ENCODE measurements around the gene FAM20C.

- peak in 3 of 4 donors; percentile 67 to 91 (median 80) for TF ChIP-seq POLR2A (IDR thresholded peaks at IDR 0.05)
- peak in 3 of 6 experiments; percentile 17 to 51 (median 46) for TF ChIP-seq CTCF (IDR thresholded peaks at IDR 0.05)
- TF ChIP-seq EP300 (IDR thresholded peaks at IDR 0.05): peak in 1 of 4 donors; percentile 55
- peak; percentile 77 to 83 for TF ChIP-seq POLR2AphosphoS5 (IDR thresholded peaks at IDR 0.05)
These were observed 43.2 kb upstream of the FAM20C start for GRCh38 chr7:148932-149790.

All from upper lobe of left lung (tissue), 4 donors.